Transverse colon (tissue), 4 donors: Measurements from ENCODE around the gene VSIG4.

Source experiments
- EP300 ChIP-seq: sonication (generic); formaldehyde crosslinking; IDR thresholded peaks from one replicate; pipeline ENCODE4 v1.6.1; 2017; ENCODE audit warnings: antibody characterized with exemption, low read depth
- POLR2A ChIP-seq: fragments of 450-650 bp; IDR thresholded peaks from one replicate; pipeline ENCODE4 v1.6.1; 2016; ENCODE audit warnings: antibody characterized with exemption, mild to moderate bottlenecking, moderate library complexity
- POLR2AphosphoS5 ChIP-seq, 3 donors: sonication (generic); formaldehyde crosslinking; IDR thresholded peaks; one replicate each; pipeline ENCODE4 v1.6.1; 2016; ENCODE audit warnings: antibody characterized with exemption in 3 of 3
- TF ChIP-seq, protein P1 (sequence below), 5 experiments: fragments of 200-600 bp in 3 of 5; fragments of 450-650 bp in 2 of 5; sonication (generic) in 3 of 5; IDR thresholded peaks; 1 replicate in 2 of 5; 2 replicates in 3 of 5; pipeline ENCODE4 v1.5.1; 2016 to 2017; ENCODE audit warnings: antibody characterized with exemption in 5 of 5, inconsistent platforms in 3 of 5, mild to moderate bottlenecking in 2 of 5, moderate library complexity in 1 of 5

DNA sequence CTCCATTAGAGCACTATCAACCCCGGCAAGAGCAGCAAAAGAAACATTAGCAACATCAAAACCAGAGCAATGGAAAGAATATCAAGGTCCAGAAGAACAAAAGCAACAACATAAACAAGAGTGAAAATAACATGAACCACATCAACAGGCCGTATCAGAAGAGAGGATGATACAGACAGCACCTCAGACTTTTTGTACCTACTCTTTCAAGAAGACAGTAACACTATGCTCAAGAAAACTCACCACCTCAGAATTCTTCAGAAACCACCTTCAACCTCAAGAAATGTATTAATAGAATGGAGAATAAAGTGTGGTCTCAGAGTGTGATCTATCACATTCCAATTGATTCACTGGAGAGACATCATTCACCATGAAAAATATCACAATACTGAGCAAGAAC lies 46.5 kb downstream of the VSIG4 start:
- TF ChIP-seq, protein P1, sequence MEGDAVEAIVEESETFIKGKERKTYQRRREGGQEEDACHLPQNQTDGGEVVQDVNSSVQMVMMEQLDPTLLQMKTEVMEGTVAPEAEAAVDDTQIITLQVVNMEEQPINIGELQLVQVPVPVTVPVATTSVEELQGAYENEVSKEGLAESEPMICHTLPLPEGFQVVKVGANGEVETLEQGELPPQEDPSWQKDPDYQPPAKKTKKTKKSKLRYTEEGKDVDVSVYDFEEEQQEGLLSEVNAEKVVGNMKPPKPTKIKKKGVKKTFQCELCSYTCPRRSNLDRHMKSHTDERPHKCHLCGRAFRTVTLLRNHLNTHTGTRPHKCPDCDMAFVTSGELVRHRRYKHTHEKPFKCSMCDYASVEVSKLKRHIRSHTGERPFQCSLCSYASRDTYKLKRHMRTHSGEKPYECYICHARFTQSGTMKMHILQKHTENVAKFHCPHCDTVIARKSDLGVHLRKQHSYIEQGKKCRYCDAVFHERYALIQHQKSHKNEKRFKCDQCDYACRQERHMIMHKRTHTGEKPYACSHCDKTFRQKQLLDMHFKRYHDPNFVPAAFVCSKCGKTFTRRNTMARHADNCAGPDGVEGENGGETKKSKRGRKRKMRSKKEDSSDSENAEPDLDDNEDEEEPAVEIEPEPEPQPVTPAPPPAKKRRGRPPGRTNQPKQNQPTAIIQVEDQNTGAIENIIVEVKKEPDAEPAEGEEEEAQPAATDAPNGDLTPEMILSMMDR (IDR thresholded peaks at IDR 0.05) = no peak
- TF ChIP-seq EP300 (no peak), POLR2A (no peak), POLR2AphosphoS5 (IDR thresholded peaks at IDR 0.05) (no peak)
